ENCODE data around the gene HLF. TPM values are rescaled to one million over a fixed set of nuclear protein-coding genes. Genes with fewer than 3 reads are reported as not detected.

HLF gene
- total RNA-seq (2014; rRNA removed; shearing (Covaris generic)): 0.24 and 0.39 TPM in 2 replicates

GRCh38 chr17:55264645-55265298 is at the start of gene HLF:
Gene HLF (plus strand): TSS chr17:55264960. CDS start chr17:55265485, 525 bp downstream.
- peak; percentile 80 for DNase-seq (ENCODE audit: low read depth)

GRCh38 chr17:55215711-55216110 is 49.0 kb upstream of the HLF start:
- no peak for DNase-seq (ENCODE audit: low read depth)

GRCh38 chr17:55216888-55217287 is 47.9 kb upstream of the HLF start:
- DNase-seq (ENCODE audit: low read depth): no peak

- DNase-seq (ENCODE audit: low read depth): no peak
Observed at GRCh38 chr17:55219459-55219858, 45.3 kb upstream of the HLF start.

GRCh38 chr17:55219934-55220333 is 44.8 kb upstream of the HLF start:
- no peak for DNase-seq (ENCODE audit: low read depth)

GRCh38 chr17:55223524-55223923 is 41.2 kb upstream of the HLF start:
- DNase-seq (ENCODE audit: low read depth): no peak

GRCh38 chr17:55224746-55225145 is 40.0 kb upstream of the HLF start:
- no peak for DNase-seq (ENCODE audit: low read depth)

GRCh38 chr17:55225237-55225636 is 39.5 kb upstream of the HLF start:
- no peak for DNase-seq (ENCODE audit: low read depth)

- no peak for DNase-seq (ENCODE audit: low read depth)
Observed at GRCh38 chr17:55228683-55229192, 36.0 kb upstream of the HLF start.

GRCh38 chr17:55229276-55229675 is 35.5 kb upstream of the HLF start:
- no peak for DNase-seq (ENCODE audit: low read depth)

- no peak for DNase-seq (ENCODE audit: low read depth)
Observed at GRCh38 chr17:55230716-55231115, 34.0 kb upstream of the HLF start.

GRCh38 chr17:55233840-55234239 is 30.9 kb upstream of the HLF start:
- no peak for DNase-seq (ENCODE audit: low read depth)

- DNase-seq (ENCODE audit: low read depth): no peak
Observed at GRCh38 chr17:55236316-55236715, 28.4 kb upstream of the HLF start.

GRCh38 chr17:55237268-55237667 is 27.5 kb upstream of the HLF start:
- no peak for DNase-seq (ENCODE audit: low read depth)

GRCh38 chr17:55237841-55238178 is 26.9 kb upstream of the HLF start:
- DNase-seq (ENCODE audit: low read depth): no peak

GRCh38 chr17:55238179-55238930 is 26.4 kb upstream of the HLF start:
- peak; percentile 88 for DNase-seq (ENCODE audit: low read depth)

GRCh38 chr17:55238931-55239297 is 25.8 kb upstream of the HLF start:
- DNase-seq (ENCODE audit: low read depth): no peak

GRCh38 chr17:55241097-55241496 is 23.7 kb upstream of the HLF start:
- no peak for DNase-seq (ENCODE audit: low read depth)

- no peak for DNase-seq (ENCODE audit: low read depth)
Observed at GRCh38 chr17:55242476-55242875, 22.3 kb upstream of the HLF start.

- no peak for DNase-seq (ENCODE audit: low read depth)
Observed at GRCh38 chr17:55245986-55246385, 18.8 kb upstream of the HLF start.

GRCh38 chr17:55246583-55246982 is 18.2 kb upstream of the HLF start:
- DNase-seq (ENCODE audit: low read depth): no peak

- DNase-seq (ENCODE audit: low read depth): no peak
Observed at GRCh38 chr17:55248077-55248476, 16.7 kb upstream of the HLF start.

GRCh38 chr17:55249861-55250260 is 14.9 kb upstream of the HLF start:
- no peak for DNase-seq (ENCODE audit: low read depth)

Data from RPMI7951 (cell line).